Activated naive CD8-positive, alpha-beta T cell treated with anti-CD3 and anti-CD28 coated beads, Interleukin-2, amount 50 U/mL, for 24 hours (primary cell): ENCODE data around the gene CIC.
"Not testable (repeated sequence)": the region's sequence is repeated elsewhere in the genome, so short reads cannot be mapped to it uniquely, and the experiment has no call there.

Source experiments
- ATAC-seq: fragments of 150-1000 bp; cut with Tn5 transposase; one replicate; pipeline ENCODE4 v1.10.0; 2021
- DNase-seq: peaks from one replicate; pipeline ENCODE4 v3.0.0; 2021
- H3K27ac Mint-ChIP-seq: one replicate; pipeline ENCODE4 v1.8.0; 2021; ENCODE audit warnings: mild to moderate bottlenecking, mixed read lengths
- H3K27me3 Mint-ChIP-seq: one replicate; pipeline ENCODE4 v1.8.0; 2021; ENCODE audit warnings: mixed read lengths
- H3K36me3 Mint-ChIP-seq: one replicate; pipeline ENCODE4 v1.8.0; 2021; ENCODE audit warnings: low read depth, mixed read lengths
- H3K4me1 Mint-ChIP-seq: one replicate; pipeline ENCODE4 v1.8.0; 2021; ENCODE audit warnings: mixed read lengths
- H3K4me3 Mint-ChIP-seq: one replicate; pipeline ENCODE4 v1.8.0; 2021; ENCODE audit warnings: mild to moderate bottlenecking, moderate library complexity, mixed read lengths
- H3K9me3 Mint-ChIP-seq: one replicate; pipeline ENCODE4 v1.8.0; 2021; ENCODE audit warnings: mixed read lengths

The CIC gene

DNA sequence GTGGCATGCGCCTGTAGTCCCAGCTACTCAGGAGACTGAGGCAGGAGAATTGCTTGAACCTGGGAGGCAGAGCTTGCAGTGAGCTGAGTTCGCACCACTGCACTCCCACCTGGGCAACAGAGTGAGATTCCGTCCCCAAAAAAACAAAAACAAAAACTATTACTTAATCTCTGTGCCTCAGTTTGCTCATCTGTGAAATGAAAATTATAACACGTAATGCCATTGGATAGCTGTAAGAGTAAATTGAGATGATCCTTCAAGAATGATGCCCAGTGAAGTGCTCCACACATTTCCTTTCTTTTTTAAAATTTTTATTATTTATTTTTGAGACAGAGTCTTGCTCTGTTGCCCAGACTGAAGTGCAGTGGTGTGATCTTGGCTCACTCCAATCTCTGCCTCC lies 70.9 kb downstream of the CIC start:
- not testable (repeated sequence) for H3K27me3 Mint-ChIP-seq, H3K36me3 Mint-ChIP-seq, H3K27ac Mint-ChIP-seq, DNase-seq, ATAC-seq, H3K4me3 Mint-ChIP-seq, H3K4me1 Mint-ChIP-seq, H3K9me3 Mint-ChIP-seq

DNA sequence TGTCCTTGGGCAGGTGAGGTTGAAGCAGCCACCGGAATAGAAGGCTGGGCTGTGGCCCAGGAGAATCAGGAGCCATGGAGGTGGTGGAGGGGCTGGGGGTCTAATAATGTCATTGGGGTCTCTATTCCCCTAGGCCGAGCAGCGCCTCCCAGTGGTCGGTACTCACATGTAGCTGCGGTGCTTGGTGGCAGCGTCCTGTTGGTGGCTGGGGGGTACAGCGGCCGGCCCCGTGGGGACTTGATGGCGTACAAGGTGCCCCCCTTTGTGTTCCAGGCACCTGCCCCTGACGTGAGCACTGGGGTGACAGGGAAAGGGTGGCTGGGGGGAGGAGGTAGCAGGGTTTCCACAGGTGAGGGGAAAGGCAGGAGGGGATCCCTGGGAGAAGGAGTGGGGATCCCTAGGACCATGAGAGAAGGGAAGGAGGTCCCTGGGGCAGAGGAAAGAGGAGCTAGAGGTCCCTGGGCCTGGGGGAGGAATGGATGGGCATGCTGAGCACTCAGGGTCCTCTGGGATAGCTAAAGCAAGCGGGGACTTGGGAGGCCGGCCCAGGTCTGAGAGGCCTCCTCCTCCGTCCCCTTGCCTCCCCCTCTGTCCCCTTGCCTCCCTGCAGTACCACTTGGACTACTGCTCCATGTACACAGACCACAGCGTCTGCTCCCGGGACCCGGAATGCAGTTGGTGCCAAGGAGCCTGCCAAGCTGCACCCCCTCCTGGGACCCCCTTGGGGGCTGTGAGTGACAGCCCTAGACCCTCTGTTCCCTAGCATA lies 74.5 kb downstream of the CIC start:
- DNase-seq, result no peak
- no peaks in the 10 kb centered on the region for H3K9me3 Mint-ChIP-seq
- no peak overlapping the region for H3K27ac Mint-ChIP-seq
- H3K4me1 Mint-ChIP-seq, result peaks cover 3% of the 10 kb centered on the region
- peaks cover 2% of the 10 kb centered on the region for H3K36me3 Mint-ChIP-seq
- H3K4me3 Mint-ChIP-seq, result no peak overlapping the region
- ATAC-seq, result no peak
- no peaks in the 10 kb centered on the region for H3K27me3 Mint-ChIP-seq

DNA sequence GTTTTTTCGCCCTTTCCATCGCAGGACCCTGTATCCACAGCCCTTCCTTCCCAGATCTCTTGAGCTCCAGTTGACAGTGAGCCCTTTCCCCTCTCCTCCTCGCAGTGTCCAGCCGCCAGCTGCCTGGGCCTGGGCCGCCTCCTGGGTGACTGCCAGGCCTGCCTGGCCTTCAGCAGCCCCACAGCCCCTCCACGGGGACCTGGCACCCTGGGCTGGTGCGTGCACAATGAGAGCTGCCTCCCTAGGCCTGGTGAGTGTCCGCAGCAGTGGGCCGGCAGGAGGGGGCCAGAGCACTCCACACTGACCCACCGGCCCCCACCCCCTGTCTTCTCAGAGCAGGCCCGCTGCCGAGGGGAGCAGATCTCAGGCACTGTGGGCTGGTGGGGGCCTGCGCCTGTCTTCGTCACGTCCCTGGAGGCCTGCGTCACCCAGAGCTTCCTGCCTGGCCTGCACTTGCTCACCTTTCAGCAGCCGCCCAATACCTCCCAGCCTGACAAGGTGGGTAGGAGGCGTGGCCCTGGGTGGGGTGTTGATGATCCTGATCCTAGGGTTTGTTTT lies 75.4 kb downstream of the CIC start:
- Mint-ChIP-seq H3K36me3 (peaks cover 2% of the 10 kb centered on the region), H3K4me3 (no peak overlapping the region), H3K9me3 (no peaks in the 10 kb centered on the region), H3K27ac (no peak overlapping the region), H3K4me1 (peaks cover under 1% of the 10 kb centered on the region), H3K27me3 (no peaks in the 10 kb centered on the region)
- ATAC-seq (no peak), DNase-seq (no peak)
